ENCODE measurements around the gene IGFBP4.

IGFBP4 gene

DNA sequence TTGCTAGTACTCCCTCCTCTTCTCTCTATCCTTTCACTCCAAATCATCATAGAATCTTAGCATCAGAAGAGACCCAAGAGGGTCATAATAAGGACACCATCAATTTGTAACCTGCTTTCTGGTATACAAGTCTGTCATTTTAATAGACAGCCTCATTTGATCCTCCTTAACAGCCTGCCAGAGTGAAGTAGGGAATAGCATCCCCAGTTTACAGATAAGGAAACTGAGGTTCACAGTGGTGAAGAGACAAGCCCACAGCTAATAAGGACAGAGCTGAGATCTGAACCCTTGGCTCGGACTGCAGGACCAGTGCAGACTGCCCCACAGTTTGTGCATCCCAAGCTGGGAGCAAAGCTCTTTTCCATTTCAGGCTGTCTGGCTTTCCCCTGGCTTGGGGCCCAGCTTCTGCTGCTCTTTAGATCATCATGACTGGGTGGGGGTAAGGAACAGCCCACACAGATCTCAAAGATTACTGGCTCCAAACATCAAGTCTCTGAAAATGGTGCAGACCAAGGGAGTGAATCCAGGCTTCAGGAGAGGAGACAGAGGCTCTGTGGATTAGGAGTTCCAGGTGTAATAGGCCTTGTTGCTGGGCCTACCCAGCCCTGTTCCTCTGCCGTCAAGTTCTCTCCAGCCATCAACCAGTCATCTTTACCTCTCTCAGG is 10.3 kb upstream of the IGFBP4 start:
- DNase-seq, result peak; percentile 53

DNA sequence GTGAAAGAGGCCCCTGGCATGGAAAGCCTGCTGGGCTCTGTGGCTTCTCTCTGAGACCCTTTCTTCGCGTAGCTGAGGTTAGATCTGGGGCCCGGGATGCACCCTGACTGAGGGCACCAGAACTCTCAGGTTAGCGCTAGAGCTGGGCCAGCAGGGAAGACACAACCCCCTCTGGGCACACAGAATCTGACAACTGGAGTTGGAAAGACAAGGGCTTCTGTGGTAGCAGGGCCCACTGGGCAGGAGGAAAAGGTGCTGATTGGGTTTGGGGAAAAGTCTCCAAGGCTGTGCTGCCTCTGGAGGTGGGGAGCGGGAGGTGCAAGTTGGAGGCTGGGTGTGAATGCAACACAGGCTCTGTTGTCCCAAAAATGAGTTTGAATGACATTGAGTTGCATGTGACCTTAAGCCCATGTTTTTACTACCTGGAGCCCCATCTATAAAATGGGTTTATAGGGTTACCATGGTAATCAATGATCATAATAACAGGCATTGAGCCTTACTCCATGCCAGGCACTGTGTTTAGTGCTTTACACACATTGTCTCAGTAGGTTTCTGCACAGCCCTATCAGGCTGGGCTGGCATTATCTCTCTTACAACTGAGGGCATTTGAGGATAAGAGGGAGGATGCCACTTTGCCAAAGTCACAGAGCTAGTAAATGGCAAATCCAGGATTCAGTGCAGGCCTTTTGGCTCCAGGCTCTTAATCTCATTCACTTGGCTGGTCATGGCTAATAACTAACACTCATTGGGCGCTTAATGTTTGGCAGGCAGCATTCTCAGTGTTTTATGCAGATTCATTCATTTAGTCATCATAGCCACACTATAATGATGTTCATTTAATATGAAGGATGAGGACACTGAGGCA is 9.5 kb upstream of the IGFBP4 start:
- peak; percentile 87 for DNase-seq

DNA sequence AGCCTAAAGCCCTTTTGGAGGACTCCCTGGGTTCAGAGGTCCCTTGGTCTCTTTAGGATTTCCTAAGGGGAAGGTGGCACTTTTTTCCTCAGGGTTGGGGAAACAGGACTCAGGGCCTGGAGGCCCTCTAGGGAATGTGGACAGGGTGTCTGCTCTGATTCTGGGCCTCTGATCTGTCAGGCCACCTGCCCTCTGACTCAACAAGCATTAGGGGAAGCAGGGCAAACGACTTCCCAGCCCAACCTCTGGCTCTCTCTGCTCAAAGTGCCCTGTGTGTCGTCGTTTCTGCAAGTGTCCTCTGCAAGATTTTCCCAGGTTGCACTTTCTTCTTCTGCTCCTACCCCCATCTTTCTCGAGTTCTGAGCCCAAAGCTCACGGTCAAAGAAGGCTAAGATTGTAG is 6.6 kb upstream of the IGFBP4 start:
- DNase-seq, result no peak

DNA sequence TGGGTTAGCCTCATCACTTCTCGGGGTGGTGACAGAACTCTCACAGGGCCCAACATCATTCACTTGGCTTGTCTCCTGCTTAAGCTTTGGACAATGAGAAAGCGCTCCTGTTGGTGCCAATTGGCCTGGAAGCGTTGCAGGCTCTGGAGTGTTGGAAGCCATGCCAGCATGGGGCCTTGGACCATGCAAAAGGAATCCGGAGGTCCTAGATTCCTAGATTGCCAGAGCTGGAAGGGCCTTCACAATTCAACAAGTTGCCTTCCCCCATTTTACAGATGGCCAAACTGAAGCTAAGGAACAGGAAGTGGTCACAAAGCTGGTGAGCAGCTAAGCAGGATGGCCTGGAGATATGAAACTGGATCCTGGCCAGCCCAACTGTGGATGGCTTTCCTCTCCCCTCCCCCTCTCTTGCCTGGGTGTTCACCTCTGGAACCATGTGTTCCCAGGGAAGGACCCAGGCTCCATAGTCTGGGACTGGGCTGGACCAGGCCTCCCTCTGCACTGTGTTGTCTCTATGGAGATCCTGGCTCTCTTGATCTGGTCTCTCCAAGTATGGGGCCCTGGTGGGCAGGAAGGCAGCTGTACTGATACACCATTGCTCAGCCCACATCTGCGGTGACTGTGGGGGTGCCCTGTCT is 6.0 kb upstream of the IGFBP4 start:
- DNase-seq, result peak; percentile 55

GRCh38 chr17:40440166-40440565 is 3.1 kb upstream of the IGFBP4 start:
- DNase-seq, result no peak

GRCh38 chr17:40442392-40443195 is 656 bp upstream of the IGFBP4 start:
- no peak for DNase-seq

DNA sequence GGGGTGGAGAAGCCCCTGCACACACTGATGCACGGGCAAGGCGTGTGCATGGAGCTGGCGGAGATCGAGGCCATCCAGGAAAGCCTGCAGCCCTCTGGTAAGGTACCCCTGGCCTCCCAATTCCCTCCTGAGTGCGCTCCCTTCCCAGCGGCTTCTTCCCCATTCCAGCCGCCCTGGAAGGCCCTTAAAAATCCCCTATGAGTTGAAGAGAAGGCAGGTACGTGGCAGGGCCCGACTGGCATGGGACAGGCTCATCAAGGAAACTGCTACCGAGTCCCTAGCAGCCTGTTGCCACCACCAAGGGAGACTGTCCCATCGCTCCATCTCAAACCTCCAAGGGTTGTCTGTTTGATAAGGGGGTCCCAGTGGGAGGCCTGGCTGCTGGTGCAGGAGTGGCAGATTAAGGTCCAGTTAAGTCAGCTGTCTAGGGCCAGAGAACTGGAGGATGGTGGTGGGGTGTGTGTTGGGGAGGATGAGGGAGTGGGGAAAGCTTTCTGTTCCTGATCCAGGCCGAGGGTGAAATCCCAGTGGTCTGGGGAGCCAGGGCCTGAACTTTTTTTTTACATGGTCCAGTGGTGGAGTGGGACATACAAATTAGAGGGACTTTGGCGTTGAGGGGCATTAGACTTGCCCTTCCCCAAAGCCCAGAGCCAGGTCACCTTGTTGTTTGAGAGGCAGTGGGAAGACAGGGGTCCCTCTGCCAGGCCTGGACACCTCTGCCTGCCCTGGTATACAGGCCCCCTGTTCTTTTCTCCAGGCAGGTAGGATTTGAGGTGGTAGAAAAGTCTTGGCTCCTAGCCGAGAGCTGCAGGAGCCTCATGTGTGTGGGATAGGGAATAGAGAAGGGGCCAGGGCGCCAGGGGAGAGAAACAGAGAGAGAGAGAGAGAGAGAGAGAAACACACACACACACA is 994 bp downstream of the IGFBP4 start:
- DNase-seq, result no peak

DNA sequence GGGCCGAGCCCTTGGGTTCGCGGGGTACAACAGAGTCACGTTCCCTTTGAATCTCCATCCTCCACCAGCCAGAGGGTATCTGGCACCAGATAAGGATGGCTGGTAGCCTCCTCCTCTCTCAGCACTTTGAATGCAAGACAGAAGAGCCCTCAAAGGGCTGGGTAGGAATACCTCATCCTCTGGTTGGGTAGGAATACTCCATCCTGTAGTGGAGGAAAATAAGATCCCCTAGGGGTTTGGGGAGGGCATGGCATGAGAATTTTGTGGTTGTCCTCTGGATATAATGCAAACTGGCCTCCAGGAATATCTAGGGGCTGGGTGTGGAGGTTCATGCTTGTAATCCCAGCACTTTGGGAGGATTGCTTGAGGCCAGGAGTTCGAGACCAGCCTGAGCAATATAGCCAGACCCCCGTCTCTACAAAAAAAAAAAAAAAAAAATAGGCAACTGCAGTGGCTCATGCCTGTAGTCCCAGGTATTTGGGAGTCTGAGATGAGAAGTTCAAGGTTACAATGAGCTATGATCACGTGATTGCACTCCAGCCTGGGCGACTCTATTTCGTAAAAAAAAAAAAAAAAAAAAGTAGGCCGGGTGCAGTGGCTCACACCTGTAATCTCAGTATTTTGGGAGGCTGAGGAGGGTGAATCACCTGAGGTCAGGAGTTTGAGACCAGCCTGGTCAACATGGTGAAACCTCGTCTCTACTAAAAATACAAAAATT is 2.7 kb downstream of the IGFBP4 start:
- no peak for DNase-seq

DNA sequence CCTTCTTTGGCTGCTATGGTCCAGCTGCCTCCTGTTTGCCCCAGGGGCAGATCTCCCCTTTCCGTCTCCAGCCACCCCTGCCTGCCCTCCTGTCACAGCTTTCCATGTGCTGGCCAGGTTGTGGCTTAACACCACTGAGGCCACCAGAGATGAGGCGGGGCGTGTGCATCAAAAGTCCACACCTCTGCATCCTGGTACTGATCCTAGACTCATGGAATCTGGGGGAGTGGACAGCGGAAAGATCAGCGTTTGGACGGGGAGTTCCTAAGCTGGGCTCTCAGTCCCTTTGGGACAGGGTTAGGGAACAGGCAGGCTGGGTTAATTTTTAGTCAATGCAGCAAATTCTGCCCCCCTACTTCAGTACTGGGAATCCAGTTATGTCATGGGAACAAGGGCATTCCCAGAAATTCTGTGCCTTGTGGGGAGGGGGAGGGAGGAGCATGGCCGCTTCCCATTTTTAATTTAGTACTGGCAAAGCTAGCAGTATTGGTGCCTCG is 3.9 kb downstream of the IGFBP4 start:
- DNase-seq, result no peak

- no peak for DNase-seq
These were observed 4.6 kb downstream of the IGFBP4 start for GRCh38 chr17:40447806-40448205.

DNA sequence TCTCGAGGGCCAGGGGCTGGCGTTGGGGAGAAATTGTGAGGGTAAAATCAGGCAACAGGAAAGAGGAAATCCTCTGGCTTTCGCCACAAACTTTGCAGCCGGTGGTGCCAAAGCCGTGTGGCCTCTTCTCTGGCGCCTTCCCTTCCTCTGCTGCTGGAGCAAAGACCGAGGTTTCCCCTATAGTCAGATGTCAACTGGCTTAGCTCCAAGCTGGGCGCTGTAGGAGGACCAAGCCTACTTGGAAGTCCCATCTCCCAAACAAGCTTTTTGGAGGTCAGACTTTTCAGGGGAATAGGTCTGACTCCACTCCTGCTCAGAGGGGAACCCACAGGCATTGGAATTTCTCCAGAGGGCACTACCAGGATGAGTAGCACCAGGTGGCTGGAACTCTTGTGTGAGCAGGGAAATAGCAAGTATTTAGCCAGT is 5.0 kb downstream of the IGFBP4 start:
- DNase-seq, result no peak

DNA sequence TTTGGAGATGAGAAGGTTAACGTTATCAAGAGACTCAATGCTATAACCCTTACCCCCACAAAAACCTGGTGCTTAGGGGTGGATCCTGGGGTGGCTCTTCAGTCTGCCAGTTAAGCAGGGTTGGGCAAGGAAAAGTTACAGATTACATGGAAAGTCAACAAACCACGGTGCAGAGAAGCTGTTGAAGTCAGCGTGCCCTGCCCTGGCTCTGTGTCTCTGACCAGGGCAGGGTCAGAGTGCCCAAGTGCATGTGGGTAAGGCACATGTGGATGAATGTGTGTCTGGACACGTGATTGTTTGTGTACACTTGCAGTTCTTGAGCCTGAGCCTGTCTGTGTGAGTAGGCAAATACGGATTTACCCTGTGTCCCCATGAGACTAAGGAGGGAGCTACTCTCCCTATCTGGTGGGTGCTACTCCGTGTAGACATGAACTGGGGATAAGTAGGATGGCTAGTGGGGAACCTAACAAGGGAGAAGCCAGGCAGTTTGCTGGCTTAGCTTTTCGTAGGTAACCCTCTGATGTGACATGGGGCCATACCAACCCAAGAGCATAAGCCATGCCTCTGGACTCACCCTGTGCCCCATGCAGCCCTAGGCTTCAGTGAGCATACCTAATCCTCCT is 5.5 kb downstream of the IGFBP4 start:
- DNase-seq, result no peak

DNA sequence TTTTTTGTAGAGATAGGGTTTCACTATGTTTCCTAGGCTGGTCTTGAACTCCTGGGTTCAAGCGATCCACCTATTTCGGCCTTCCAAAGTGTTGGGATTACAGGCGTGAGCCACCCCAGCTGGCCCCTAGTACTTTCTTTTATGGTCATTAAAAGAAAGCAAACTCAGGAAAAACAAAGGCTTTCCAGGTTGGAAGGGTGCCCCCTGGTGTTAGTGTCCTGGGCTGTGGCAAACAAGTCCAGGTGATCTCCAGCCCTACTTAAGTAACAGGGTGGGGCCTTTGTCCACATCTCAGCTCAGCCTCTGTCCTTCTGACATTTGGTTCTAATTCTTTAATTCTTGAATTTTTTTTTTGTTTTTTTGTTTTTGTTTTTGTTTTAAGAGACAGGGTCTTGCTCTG is 6.9 kb downstream of the IGFBP4 start:
- no peak for DNase-seq

DNA sequence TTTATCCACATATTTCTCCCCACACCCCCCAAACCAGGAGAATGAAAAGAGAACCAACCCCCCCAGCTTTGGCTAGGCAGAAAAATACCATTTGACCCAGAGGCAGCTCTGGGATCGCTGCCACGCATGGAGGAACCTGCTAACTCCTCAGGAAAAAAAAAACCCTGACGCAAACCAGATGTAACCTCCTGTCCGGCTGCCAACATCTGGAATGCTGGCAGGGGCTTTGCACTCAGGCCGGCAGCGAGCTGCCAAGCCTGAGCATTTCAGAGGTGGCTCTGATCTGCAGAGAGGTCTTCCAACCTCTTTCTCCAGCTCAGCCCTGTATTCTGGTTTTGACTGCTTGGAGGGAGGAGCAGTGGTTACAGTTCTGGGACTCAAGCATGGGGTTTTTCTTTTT is 8.2 kb downstream of the IGFBP4 start:
- DNase-seq, result no peak

DNA sequence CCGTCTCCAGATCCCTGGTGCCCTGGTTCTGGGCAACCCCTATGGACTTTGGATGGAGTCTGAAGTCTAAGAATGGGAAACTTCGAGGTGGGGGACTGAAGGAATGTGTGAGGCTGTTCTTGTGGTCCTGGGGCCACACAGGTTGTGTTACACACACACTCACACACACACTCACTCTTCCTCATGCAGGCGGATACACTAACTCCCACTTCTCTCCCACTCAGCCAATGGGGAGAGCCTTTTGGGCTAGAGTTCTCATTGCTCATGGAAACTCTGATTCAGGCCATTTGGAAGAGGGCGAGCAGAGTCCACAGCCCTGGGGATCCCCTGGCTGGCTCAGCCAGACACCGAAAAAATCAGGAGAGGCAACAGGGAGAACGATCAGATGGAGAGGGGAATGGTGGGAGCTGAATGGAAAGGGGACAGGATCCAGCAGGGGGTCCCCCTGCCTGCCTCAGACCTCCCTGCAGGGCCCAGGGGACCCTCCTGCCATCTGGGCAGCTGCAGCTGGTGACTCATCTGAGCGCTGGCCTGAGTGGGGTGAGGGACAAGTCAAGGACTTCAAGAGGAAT is 9.1 kb downstream of the IGFBP4 start:
- DNase-seq, result no peak

GRCh38 chr17:40452921-40453378 is 9.7 kb downstream of the IGFBP4 start:
- no peak for DNase-seq

DNA sequence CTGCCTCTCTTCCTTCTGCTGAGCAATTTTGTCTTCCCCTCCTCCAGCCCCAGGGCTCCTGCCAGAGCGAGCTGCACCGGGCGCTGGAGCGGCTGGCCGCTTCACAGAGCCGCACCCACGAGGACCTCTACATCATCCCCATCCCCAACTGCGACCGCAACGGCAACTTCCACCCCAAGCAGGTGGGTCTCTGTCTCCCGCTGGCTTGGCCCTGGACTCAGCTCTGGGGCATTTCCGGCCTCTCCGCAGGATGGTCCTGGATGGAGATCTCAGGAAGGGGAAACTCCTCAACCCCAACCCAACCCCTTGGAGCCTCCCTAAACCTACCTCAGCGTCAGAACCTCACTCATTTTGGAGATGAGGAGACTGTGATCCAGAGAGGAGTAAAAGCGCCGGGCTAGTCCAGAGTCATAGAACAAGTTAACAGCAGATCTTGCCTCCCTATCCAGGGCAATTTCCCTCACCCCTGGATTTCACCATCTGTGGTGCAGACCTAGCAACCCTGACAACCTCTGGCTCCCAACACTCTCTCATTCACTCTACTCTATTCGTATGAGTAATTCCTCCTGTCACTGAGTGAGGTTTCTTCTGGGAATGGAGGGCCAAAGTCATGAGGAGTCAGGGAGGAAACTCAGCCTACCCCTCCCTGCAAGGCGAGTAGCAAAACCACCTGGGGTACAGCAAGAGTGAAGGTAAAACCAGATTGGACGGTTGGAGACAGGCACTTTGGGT is 10.8 kb downstream of the IGFBP4 start:
- DNase-seq, result no peak

DNA sequence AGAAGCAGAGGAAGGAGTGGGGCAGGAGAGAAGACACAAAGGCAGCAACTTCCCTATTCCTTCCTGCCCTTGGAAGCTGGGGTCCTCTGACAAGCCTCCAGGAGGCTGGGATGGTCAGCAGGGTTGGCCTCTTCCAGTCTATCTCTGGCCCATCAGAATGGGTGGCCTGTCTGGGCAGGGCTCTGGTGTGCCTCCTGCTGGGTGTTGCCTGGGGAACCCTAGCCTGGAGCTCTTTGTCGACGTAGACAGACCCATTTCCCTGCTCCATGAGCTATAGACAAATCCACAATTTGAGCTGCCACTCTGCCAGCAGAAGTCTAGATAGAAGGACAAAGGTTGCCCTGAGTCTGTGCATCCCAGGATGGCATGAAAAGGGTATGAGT is 11.4 kb downstream of the IGFBP4 start:
- no peak for DNase-seq

DNA sequence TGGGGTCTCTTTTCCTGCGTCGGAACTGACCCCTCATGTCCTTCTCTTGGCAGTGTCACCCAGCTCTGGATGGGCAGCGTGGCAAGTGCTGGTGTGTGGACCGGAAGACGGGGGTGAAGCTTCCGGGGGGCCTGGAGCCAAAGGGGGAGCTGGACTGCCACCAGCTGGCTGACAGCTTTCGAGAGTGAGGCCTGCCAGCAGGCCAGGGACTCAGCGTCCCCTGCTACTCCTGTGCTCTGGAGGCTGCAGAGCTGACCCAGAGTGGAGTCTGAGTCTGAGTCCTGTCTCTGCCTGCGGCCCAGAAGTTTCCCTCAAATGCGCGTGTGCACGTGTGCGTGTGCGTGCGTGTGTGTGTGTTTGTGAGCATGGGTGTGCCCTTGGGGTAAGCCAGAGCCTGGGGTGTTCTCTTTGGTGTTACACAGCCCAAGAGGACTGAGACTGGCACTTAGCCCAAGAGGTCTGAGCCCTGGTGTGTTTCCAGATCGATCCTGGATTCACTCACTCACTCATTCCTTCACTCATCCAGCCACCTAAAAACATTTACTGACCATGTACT is 13.2 kb downstream of the IGFBP4 start:
- no peak for DNase-seq

Data from NCI-H446 treated with DMSO at 0.1 percent for 48 hours (cell line).